Measurements from ENCODE around the gene SIK3.
A peak's percentile ranks its signal among the peaks of the same experiment; 100 is the strongest.
"Not testable (repeated sequence)": the region's sequence is repeated elsewhere in the genome, so short reads cannot be mapped to it uniquely, and the experiment has no call there.

SIK3 gene

GRCh38 chr11:116836632-116836991, 261.6 kb downstream of the SIK3 start:
- no peak overlapping the region for H2AFZ ChIP-seq (ENCODE audit: low read depth)
- no peak for TF ChIP-seq CTCF (conservative IDR thresholded peaks at IDR 0.05; ENCODE audit: low read depth, low read length)
- no peak overlapping the region for H3K4me3 ChIP-seq (IDR thresholded peaks at IDR 0.05; ENCODE audit: insufficient read depth, low read depth, low read length)
- peaks cover 32% of the 10 kb centered on the region for H3K4me1 ChIP-seq (ENCODE audit: low read depth, poor library complexity, severe bottlenecking)
- no peak overlapping the region for H3K4me2 ChIP-seq
- H3K27me3 ChIP-seq (ENCODE audit: insufficient read depth, low read depth): no peaks in the 10 kb centered on the region
- no peak overlapping the region for H3K9ac ChIP-seq
- no peaks in the 10 kb centered on the region for H3K36me3 ChIP-seq (ENCODE audit: insufficient read depth)
- H3K27ac ChIP-seq: no peak overlapping the region
- no peaks in the 10 kb centered on the region for H3K79me2 ChIP-seq (ENCODE audit: insufficient read depth, low read depth)
- no peaks in the 10 kb centered on the region for H4K20me1 ChIP-seq (ENCODE audit: insufficient read depth)

- no peaks in the 10 kb centered on the region for H3K36me3 ChIP-seq (ENCODE audit: insufficient read depth)
- H3K79me2 ChIP-seq (ENCODE audit: insufficient read depth, low read depth): no peaks in the 10 kb centered on the region
- no peak overlapping the region for H3K4me3 ChIP-seq (IDR thresholded peaks at IDR 0.05; ENCODE audit: insufficient read depth, low read depth, low read length)
- H3K4me2 ChIP-seq: peak overlapping the region; percentile 25; the same call in 1 of the 2 replicates
- no peaks in the 10 kb centered on the region for H3K27me3 ChIP-seq (ENCODE audit: insufficient read depth, low read depth)
- H3K4me1 ChIP-seq (ENCODE audit: low read depth, poor library complexity, severe bottlenecking): peaks cover 27% of the 10 kb centered on the region
- H2AFZ ChIP-seq (ENCODE audit: low read depth): peak overlapping the region; percentile 47; the same call in 1 of the 2 replicates
- H4K20me1 ChIP-seq (ENCODE audit: insufficient read depth): no peaks in the 10 kb centered on the region
- H3K9ac ChIP-seq: peak overlapping the region; percentile 22; the same call in 1 of the 2 replicates
- H3K27ac ChIP-seq: no peak overlapping the region
- no peak for TF ChIP-seq CTCF (conservative IDR thresholded peaks at IDR 0.05; ENCODE audit: low read depth, low read length)
Observed at GRCh38 chr11:116835791-116836631, 262.2 kb downstream of the SIK3 start.

GRCh38 chr11:116835042-116835772, 263.0 kb downstream of the SIK3 start:
- no peak overlapping the region for H3K4me3 ChIP-seq (IDR thresholded peaks at IDR 0.05; ENCODE audit: insufficient read depth, low read depth, low read length)
- H3K4me2 ChIP-seq: peak overlapping the region; percentile 25; the same call in 1 of the 2 replicates
- H3K9ac ChIP-seq: peak overlapping the region; percentile 22; the same call in 1 of the 2 replicates
- H3K27me3 ChIP-seq (ENCODE audit: insufficient read depth, low read depth): no peaks in the 10 kb centered on the region
- no peak overlapping the region for H3K27ac ChIP-seq
- peaks cover 19% of the 10 kb centered on the region for H3K4me1 ChIP-seq (ENCODE audit: low read depth, poor library complexity, severe bottlenecking)
- no peaks in the 10 kb centered on the region for H3K36me3 ChIP-seq (ENCODE audit: insufficient read depth)
- H4K20me1 ChIP-seq (ENCODE audit: insufficient read depth): no peaks in the 10 kb centered on the region
- H2AFZ ChIP-seq (ENCODE audit: low read depth): peak overlapping the region; percentile 47; the same call in 1 of the 2 replicates
- TF ChIP-seq CTCF (conservative IDR thresholded peaks at IDR 0.05; ENCODE audit: low read depth, low read length): no peak
- no peaks in the 10 kb centered on the region for H3K79me2 ChIP-seq (ENCODE audit: insufficient read depth, low read depth)

GRCh38 chr11:116834535-116835041, 263.6 kb downstream of the SIK3 start:
- H3K4me3 ChIP-seq (IDR thresholded peaks at IDR 0.05; ENCODE audit: insufficient read depth, low read depth, low read length): not testable (repeated sequence)

More at GRCh38 chr11:116834535-116835041, 263.6 kb downstream of the SIK3 start:
- peaks cover 13% of the 10 kb centered on the region for H3K4me1 ChIP-seq (ENCODE audit: low read depth, poor library complexity, severe bottlenecking)
- H3K27ac ChIP-seq; H4K20me1 ChIP-seq (ENCODE audit: insufficient read depth); H3K27me3 ChIP-seq (ENCODE audit: insufficient read depth, low read depth); H3K4me2 ChIP-seq; H3K36me3 ChIP-seq (ENCODE audit: insufficient read depth); H3K9ac ChIP-seq; H2AFZ ChIP-seq (ENCODE audit: low read depth); H3K79me2 ChIP-seq (ENCODE audit: insufficient read depth, low read depth): not testable (repeated sequence)
